Panc1 (cell line): ENCODE data around the gene LIPK. TPM values are rescaled to one million over a fixed set of nuclear protein-coding genes. Genes with fewer than 3 reads are reported as not detected.

Source experiments
- ATAC-seq: fragments of 200-7000 bp; cut with Tn5 transposase; 2 replicates; pipeline ENCODE4 v1.9.1; 2020; ENCODE audit warnings: mild to moderate bottlenecking, moderate library complexity
- BruUV-seq: library from RNA; stranded (reverse); fragments of 400-500 nt; replicated peaks from 2 replicates; lab custom pipeline; 2021; lab: Mats Ljungman, UMichigan
- CTCF ChIA-PET: fragments of 300-600 bp; sonication (Branson Sonifier 250); formaldehyde crosslinking; loops from one replicate; lab custom pipeline; 2022; ENCODE audit warnings: antibody characterized with exemption; lab: Charles Lee
- POLR2A ChIA-PET: fragments of 300-600 bp; sonication (Branson Sonifier 250); formaldehyde crosslinking; loops from one replicate; lab custom pipeline; 2022; ENCODE audit warnings: antibody characterized with exemption; lab: Charles Lee
- DNase-seq: peaks from one replicate; pipeline ENCODE4 v3.0.0-alpha.2; 2010; ENCODE audit warnings: low read depth, low spot score
- H3K27ac ChIP-seq: 2 replicates; pipeline ENCODE4 v1.5.1; 2011; ENCODE audit warnings: mild to moderate bottlenecking, low read length, inconsistent platforms
- H3K27me3 ChIP-seq: fragments of 200-500 bp; sonication (Bioruptor generic); 2 replicates; pipeline ENCODE4 v1.6.0; 2014; ENCODE audit warnings: low read length, inconsistent platforms; ENCODE audit not compliant: control insufficient read depth, insufficient read depth
- H3K36me3 ChIP-seq: fragments of 200-500 bp; sonication (Bioruptor generic); 2 replicates; pipeline ENCODE4 v1.5.1; 2014; ENCODE audit warnings: inconsistent platforms, mild to moderate bottlenecking, low read length, moderate library complexity; ENCODE audit not compliant: control insufficient read depth, insufficient read depth
- H3K4me1 ChIP-seq: 2 replicates; pipeline ENCODE4 v1.5.1; 2011; ENCODE audit warnings: inconsistent platforms, mild to moderate bottlenecking, low read length, moderate library complexity; ENCODE audit not compliant: control insufficient read depth, insufficient read depth
- H3K4me3 ChIP-seq, 2 experiments: 2 replicates each; pipeline ENCODE4 v1.5.1; 2011 to 2012; ENCODE audit warnings: low read depth in 2 of 2, low read length in 2 of 2, mild to moderate bottlenecking in 2 of 2, inconsistent platforms in 1 of 2, moderate library complexity in 1 of 2
- H3K9me3 ChIP-seq: fragments of 200-500 bp; sonication (Bioruptor generic); 2 replicates; pipeline ENCODE4 v1.5.1; 2014; ENCODE audit warnings: low read depth, mild to moderate bottlenecking, inconsistent platforms, low read length, moderate library complexity; ENCODE audit not compliant: control insufficient read depth, insufficient read depth
- POLR2AphosphoS5 ChIP-seq: IDR thresholded peaks from 2 replicates; pipeline ENCODE4 v1.6.1; 2012; ENCODE audit warnings: mild to moderate bottlenecking, low read depth, low read length, moderate library complexity
- SIN3A ChIP-seq: IDR thresholded peaks from 2 replicates; pipeline ENCODE4 v1.6.1; 2012; ENCODE audit warnings: low read depth, mild to moderate bottlenecking, low read length, moderate library complexity, borderline replicate concordance; ENCODE audit not compliant: insufficient read depth
- TCF7L2 ChIP-seq: IDR thresholded peaks from 2 replicates; pipeline ENCODE4 v1.6.1; 2011; ENCODE audit warnings: mild to moderate bottlenecking, low read depth, low read length, inconsistent platforms
- in situ Hi-C: cut with HindIII; loops from 2 replicates; pipeline ENCODE4 v1.10.0; 2016; ENCODE audit warnings: low sequenced_read_pairs, low pct_unique_long_range_greater_than_20kb
- intact Hi-C: fragments of 100-400 bp; cut with micrococcal nuclease; formaldehyde crosslinking; loops from one replicate; pipeline ENCODE4 v1.10.0; 2022; ENCODE audit not compliant: unreplicated experiment
- total RNA-seq: library from RNA; stranded (reverse); gene quantifications from one replicate; pipeline ENCODE4 v1.2.1, GENCODE V29; 2021; ENCODE audit not compliant: unreplicated experiment
- TF ChIP-seq, protein P1 (sequence below): fragments of 450-650 bp; IDR thresholded peaks from 2 replicates; pipeline ENCODE4 v1.5.1; 2017; ENCODE audit warnings: mild to moderate bottlenecking
- TF ChIP-seq, protein P2 (sequence below), 2 experiments: IDR thresholded peaks; 2 replicates each; pipeline ENCODE4 v1.6.1; 2011 to 2012; ENCODE audit warnings: low read depth in 2 of 2, control low read depth in 1 of 2, low read length in 1 of 2, mild to moderate bottlenecking in 1 of 2, moderate library complexity in 1 of 2; ENCODE audit not compliant: insufficient read depth in 1 of 2

The LIPK gene
- total RNA-seq, 1 experiment from 2014 or later = not detected

DNA sequence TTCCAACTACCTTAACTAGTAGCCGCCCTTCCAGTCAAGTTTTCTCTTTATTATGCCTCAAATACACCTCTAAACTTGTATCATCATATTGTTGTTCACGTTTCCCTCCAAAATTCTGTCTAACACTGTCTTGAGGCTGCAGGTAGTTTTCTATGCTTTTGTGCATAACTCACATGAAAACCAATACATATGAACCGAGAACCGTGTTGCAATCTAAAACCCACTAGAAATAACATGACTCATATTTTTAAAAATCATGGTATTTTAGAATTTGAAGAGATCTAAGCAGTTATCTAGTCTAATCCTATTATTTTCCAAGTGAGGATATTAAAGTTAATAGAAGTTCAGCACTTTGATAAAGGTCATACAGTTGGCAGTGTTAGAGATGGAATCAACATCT, 23.6 kb upstream of the LIPK start:
- H3K4me1 ChIP-seq = no peaks in the 10 kb centered on the region
- no peaks in the 10 kb centered on the region for H3K9me3 ChIP-seq
- no peak for DNase-seq
- BruUV-seq = no TSS peak
- in situ Hi-C loops = no loop called here
- TF ChIP-seq, protein P1, sequence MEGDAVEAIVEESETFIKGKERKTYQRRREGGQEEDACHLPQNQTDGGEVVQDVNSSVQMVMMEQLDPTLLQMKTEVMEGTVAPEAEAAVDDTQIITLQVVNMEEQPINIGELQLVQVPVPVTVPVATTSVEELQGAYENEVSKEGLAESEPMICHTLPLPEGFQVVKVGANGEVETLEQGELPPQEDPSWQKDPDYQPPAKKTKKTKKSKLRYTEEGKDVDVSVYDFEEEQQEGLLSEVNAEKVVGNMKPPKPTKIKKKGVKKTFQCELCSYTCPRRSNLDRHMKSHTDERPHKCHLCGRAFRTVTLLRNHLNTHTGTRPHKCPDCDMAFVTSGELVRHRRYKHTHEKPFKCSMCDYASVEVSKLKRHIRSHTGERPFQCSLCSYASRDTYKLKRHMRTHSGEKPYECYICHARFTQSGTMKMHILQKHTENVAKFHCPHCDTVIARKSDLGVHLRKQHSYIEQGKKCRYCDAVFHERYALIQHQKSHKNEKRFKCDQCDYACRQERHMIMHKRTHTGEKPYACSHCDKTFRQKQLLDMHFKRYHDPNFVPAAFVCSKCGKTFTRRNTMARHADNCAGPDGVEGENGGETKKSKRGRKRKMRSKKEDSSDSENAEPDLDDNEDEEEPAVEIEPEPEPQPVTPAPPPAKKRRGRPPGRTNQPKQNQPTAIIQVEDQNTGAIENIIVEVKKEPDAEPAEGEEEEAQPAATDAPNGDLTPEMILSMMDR = no peak
- no peak for TF ChIP-seq TCF7L2
- TF ChIP-seq, protein P2, sequence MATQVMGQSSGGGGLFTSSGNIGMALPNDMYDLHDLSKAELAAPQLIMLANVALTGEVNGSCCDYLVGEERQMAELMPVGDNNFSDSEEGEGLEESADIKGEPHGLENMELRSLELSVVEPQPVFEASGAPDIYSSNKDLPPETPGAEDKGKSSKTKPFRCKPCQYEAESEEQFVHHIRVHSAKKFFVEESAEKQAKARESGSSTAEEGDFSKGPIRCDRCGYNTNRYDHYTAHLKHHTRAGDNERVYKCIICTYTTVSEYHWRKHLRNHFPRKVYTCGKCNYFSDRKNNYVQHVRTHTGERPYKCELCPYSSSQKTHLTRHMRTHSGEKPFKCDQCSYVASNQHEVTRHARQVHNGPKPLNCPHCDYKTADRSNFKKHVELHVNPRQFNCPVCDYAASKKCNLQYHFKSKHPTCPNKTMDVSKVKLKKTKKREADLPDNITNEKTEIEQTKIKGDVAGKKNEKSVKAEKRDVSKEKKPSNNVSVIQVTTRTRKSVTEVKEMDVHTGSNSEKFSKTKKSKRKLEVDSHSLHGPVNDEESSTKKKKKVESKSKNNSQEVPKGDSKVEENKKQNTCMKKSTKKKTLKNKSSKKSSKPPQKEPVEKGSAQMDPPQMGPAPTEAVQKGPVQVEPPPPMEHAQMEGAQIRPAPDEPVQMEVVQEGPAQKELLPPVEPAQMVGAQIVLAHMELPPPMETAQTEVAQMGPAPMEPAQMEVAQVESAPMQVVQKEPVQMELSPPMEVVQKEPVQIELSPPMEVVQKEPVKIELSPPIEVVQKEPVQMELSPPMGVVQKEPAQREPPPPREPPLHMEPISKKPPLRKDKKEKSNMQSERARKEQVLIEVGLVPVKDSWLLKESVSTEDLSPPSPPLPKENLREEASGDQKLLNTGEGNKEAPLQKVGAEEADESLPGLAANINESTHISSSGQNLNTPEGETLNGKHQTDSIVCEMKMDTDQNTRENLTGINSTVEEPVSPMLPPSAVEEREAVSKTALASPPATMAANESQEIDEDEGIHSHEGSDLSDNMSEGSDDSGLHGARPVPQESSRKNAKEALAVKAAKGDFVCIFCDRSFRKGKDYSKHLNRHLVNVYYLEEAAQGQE (IDR thresholded peaks at IDR 0.05; ENCODE audit: insufficient read depth in 1 of 2, low read depth in 2 of 2, low read length in 1 of 2) = no peak
- no peak for TF ChIP-seq POLR2AphosphoS5
- no peak for TF ChIP-seq SIN3A
- no peaks in the 10 kb centered on the region for H3K27me3 ChIP-seq
- POLR2A ChIA-PET = interaction anchor here (0.8 kb wide), 1 partner anchor 12 kb away, joined by 3 read pairs; no protein-coding TSS in a partner anchor
- no peak for ATAC-seq
- no peak overlapping the region for H3K4me3 ChIP-seq
- CTCF ChIA-PET = no interaction called here
- intact Hi-C loops = no loop called here
- H3K27ac ChIP-seq = no peak overlapping the region
- no peaks in the 10 kb centered on the region for H3K36me3 ChIP-seq

DNA sequence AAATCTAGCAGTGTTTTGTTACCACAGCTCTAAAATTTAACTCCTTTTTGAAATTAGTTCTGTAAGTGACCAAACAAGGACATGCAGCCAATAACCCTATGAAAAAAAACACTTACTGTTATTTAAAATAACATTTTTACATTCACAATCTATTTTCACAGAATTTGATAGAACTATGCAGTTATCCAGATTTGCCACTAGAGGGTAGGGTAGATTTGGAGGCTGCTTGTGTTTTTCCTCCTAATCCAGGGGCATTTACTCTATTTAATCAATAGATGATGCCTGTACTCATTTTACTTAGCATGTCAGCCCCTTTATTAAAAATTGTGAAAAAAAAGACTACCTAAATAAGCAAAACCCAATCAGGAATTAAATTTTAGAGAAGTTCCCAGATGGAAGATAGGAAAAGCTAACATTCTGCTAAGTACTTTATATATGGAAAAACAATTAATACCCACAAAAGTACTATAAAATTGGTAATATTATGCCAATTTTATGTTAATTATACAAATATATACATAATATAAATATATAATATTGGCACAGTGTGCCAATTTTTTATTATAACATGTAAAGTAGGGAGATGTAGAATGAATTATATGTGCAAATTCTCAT, 18.1 kb upstream of the LIPK start:
- no TSS peak for BruUV-seq
- POLR2A ChIA-PET = no interaction called here
- Histone ChIP-seq H3K4me3 (no peak overlapping the region), H3K4me1 (no peaks in the 10 kb centered on the region), H3K27ac (peak overlapping the region; percentile 24; the same call in 1 of the 2 replicates), H3K27me3 (no peaks in the 10 kb centered on the region), H3K9me3 (no peaks in the 10 kb centered on the region), H3K36me3 (no peaks in the 10 kb centered on the region)
- TF ChIP-seq POLR2AphosphoS5 = no peak
- TF ChIP-seq, protein P1 = peak; percentile 86; the same call in 1 of the 2 replicates
- CTCF ChIA-PET = interaction anchor here (1.0 kb wide), 1 partner anchor 368 kb away, joined by 3 read pairs; no protein-coding TSS in a partner anchor
- in situ Hi-C loops (no loop called here), intact Hi-C loops (loop anchor here (5.0 kb wide), 3 partner anchors 104 to 244 kb away; no protein-coding TSS in a partner anchor)
- no peak for ATAC-seq
- no peak for DNase-seq
